H1 (cell line): ENCODE data around the gene FOXL1.

Experiments
- BACH1 ChIP-seq: IDR thresholded peaks from 2 replicates; pipeline ENCODE4 v1.6.1; 2012; ENCODE audit warnings: low read length, improper control_type of control experiment
- CHD2 ChIP-seq: IDR thresholded peaks from 2 replicates; pipeline ENCODE4 v1.6.1; 2012; ENCODE audit warnings: low read length, improper control_type of control experiment
- EGR1 ChIP-seq: IDR thresholded peaks from 2 replicates; pipeline ENCODE4 v1.6.1; 2011; ENCODE audit warnings: low read depth, low read length, borderline replicate concordance
- GTF2F1 ChIP-seq: IDR thresholded peaks from 2 replicates; pipeline ENCODE4 v1.6.1; 2012; ENCODE audit warnings: low read depth, low read length, improper control_type of control experiment, borderline replicate concordance
- HDAC6 ChIP-seq: IDR thresholded peaks from one replicate; pipeline ENCODE4 v1.7.1; 2012; ENCODE audit warnings: low read depth, mild to moderate bottlenecking, inconsistent platforms, low read length, moderate library complexity
- JUN ChIP-seq: IDR thresholded peaks from 2 replicates; pipeline ENCODE4 v1.6.1; 2011; ENCODE audit warnings: low read depth, mild to moderate bottlenecking, improper control_type of control experiment, low read length
- JUND ChIP-seq: IDR thresholded peaks from 2 replicates; pipeline ENCODE4 v1.6.1; 2011; ENCODE audit warnings: mild to moderate bottlenecking, improper control_type of control experiment, low read length
- NRF1 ChIP-seq: IDR thresholded peaks from 2 replicates; pipeline ENCODE4 v1.6.1; 2011; ENCODE audit warnings: mild to moderate bottlenecking, low read depth, low read length, improper control_type of control experiment
- POLR2A ChIP-seq, 2 experiments: IDR thresholded peaks; 1 replicate in 1 of 2; 2 replicates in 1 of 2; pipeline ENCODE4 v1.6.1; 2011; ENCODE audit warnings: low read depth in 2 of 2, low read length in 2 of 2, mild to moderate bottlenecking in 2 of 2; ENCODE audit errors: control extremely low read depth in 1 of 2
- POLR2AphosphoS5 ChIP-seq: IDR thresholded peaks from 2 replicates; pipeline ENCODE4 v1.6.1; 2011; ENCODE audit warnings: low read depth, low read length
- SP1 ChIP-seq: IDR thresholded peaks from 2 replicates; pipeline ENCODE4 v1.6.1; 2011; ENCODE audit warnings: low read depth, low read length
- SRF ChIP-seq: IDR thresholded peaks from 2 replicates; pipeline ENCODE4 v1.6.1; 2011; ENCODE audit warnings: mild to moderate bottlenecking, low read depth, low read length, moderate library complexity
- TAF1 ChIP-seq: IDR thresholded peaks from 2 replicates; pipeline ENCODE4 v1.6.1; 2011; ENCODE audit warnings: mild to moderate bottlenecking, low read depth, low read length
- TF ChIP-seq, protein P1 (sequence below), 3 experiments: IDR thresholded peaks; 1 replicate in 2 of 3; 2 replicates in 1 of 3; pipeline versions ENCODE4 v1.5.1 to v1.6.1; 2011; ENCODE audit warnings: low read length in 3 of 3, mild to moderate bottlenecking in 3 of 3, inconsistent platforms in 2 of 3, low read depth in 1 of 3, moderate library complexity in 1 of 3; ENCODE audit not compliant: insufficient read depth in 1 of 3; ENCODE audit errors: control extremely low read depth in 1 of 3

DNA sequence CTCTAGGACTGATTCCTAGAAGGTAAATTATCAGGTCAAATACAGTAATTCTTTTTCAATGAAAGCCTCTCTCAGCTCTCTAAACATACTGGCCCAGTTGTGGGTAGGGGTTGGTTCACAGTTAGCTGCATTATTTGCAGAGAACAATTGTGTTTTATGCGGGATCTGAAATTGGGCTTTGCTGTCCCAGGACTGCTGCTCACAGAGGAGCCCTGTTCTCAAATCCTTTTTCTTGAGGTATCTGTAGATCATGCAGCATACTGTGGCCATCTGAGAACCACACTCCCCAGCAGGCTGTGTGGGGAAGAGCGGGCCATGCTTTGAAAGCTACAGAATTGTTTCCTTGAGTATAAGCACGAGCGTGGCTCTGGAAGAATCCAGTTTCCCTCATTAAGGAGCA is 40.9 kb upstream of the FOXL1 start:
- TF ChIP-seq EGR1 (no peak), POLR2AphosphoS5 (no peak), POLR2A (IDR thresholded peaks at IDR 0.05; ENCODE audit: control extremely low read depth in 1 of 2, low read depth in 2 of 2, low read length in 2 of 2) (no peak), NRF1 (no peak), BACH1 (no peak), JUND (no peak), JUN (no peak), SRF (no peak), HDAC6 (no peak), CHD2 (no peak), SP1 (no peak), TAF1 (no peak), GTF2F1 (no peak)
- TF ChIP-seq, protein P1, sequence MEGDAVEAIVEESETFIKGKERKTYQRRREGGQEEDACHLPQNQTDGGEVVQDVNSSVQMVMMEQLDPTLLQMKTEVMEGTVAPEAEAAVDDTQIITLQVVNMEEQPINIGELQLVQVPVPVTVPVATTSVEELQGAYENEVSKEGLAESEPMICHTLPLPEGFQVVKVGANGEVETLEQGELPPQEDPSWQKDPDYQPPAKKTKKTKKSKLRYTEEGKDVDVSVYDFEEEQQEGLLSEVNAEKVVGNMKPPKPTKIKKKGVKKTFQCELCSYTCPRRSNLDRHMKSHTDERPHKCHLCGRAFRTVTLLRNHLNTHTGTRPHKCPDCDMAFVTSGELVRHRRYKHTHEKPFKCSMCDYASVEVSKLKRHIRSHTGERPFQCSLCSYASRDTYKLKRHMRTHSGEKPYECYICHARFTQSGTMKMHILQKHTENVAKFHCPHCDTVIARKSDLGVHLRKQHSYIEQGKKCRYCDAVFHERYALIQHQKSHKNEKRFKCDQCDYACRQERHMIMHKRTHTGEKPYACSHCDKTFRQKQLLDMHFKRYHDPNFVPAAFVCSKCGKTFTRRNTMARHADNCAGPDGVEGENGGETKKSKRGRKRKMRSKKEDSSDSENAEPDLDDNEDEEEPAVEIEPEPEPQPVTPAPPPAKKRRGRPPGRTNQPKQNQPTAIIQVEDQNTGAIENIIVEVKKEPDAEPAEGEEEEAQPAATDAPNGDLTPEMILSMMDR (IDR thresholded peaks at IDR 0.05; ENCODE audit: control extremely low read depth in 1 of 3, insufficient read depth in 1 of 3, low read depth in 1 of 3, low read length in 3 of 3): no peak
